SKM-1 (cell line): ENCODE results near the gene MYH11.
"Not testable (repeated sequence)": the region's sequence is repeated elsewhere in the genome, so short reads cannot be mapped to it uniquely, and the experiment has no call there.

ENCODE experiments used
- DNase-seq: peaks from one replicate; lab custom pipeline; 2025; ENCODE audit not compliant: unreplicated experiment; lab: John Stamatoyannopoulos, UW

The MYH11 gene

DNA sequence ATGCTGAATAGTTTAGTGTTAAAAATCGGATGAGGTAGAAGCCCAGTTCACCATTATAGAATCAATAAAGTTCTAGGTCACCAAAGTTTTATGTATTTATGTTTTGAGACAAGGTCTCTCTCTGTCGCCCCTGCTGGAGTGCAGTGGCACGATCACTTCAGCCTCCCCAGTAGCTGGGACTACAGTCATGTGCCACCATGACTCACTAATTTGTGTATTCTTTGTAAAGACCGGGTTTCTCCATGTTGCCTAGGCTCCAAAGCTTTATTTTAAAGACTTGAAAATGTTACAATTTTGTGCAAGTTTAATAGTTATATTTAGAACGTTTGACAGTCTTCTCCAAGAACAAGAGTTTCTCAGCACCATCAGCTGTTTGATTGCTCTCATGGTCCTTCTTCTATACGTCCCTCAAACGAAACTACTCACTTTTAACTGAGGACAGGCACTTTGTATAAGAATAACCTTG is 174.7 kb downstream of the MYH11 start:
- DNase-seq, result peak; percentile 3

DNA sequence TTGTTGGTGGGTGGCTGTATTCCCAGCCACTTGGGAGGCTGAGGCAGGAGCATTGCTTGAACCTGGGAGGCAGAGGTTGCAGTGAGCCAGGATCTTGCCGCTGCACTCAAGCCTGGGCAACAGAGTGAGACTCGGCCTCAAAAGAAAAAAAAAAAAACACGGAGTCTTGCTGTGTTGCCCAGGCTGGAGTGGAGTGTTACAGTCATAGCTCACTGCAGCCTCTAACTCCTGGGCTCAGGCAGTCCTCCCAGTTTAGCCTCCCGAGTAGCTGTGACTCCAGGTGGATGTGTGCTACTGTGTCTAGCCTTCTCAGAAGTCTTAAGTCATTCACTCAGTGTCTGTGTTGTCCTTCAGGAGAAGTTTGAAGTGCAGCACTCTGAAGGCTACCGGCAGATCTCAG is 179.4 kb downstream of the MYH11 start:
- no peak for DNase-seq

DNA sequence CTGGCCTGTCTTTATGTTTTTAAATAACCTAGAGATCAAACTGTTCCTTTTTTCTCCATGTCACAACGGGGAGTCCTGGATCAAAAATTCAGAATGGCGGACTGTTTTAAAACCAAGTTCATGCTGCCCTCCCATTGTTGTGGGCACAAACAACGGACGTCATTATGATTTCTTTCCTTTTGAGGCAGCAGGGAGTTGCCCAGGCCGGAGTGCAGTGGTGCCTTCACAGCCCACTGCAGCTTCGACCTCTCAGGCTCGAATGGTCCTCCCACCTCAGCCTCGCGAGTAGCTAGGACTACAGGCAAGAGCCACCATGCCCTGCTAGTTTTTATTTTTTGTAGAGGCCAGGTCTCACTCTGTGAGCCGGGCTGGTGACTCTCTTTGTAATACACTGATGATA is 180.3 kb downstream of the MYH11 start:
- DNase-seq, result no peak

DNA sequence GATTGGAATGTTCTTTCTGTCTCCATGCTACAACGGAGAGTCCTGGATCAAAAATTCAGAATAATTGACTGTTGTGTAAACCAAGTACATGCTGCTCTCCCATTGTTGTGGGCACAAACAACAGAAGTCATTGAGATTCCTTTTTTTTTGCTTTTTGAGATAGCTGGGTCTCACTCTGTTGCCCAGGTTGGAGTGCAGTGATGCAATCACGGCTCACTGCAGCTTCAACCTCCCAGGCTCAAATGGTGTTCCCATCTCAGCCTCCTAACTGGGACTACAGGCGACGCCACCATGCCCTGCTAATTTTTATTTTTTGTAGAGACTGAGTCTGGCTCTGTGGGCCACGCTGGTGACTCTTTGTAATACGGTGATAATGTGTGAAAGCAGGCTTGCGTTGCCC is 182.3 kb downstream of the MYH11 start:
- no peak for DNase-seq

GRCh38 chr16:15672514-15673167 is 184.2 kb downstream of the MYH11 start:
- DNase-seq, result peak; percentile 91

- not testable (repeated sequence) for DNase-seq
Observed at GRCh38 chr16:15672127-15672513, 184.7 kb downstream of the MYH11 start.

DNA sequence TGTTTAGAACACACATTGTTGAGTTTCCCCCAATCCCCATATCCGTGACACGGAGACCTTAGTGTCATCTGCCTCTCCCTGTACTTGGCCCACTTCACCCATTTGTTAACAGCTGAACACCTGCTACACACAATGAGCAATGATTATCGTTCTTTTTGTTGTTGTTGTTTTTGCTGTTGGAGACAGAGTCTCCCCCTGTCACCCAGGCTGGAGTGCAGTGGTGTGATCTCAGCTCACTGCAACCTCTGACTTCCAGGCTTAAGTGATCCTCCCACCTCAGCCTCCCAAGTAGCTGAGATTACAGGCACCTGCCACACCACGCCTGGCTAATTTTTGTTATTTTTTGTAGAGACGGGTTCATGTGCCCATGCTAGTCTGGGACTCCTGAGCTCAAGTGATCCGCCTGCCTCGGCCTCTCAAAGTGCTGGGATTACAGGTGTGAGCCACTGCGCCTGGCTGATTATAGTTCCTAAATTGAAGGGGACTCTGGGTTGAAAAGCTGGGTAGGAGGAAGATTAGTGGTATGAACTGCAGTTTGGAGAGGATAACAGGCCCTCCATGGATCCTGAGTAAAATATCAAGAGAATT is 185.2 kb downstream of the MYH11 start:
- DNase-seq, result no peak

DNA sequence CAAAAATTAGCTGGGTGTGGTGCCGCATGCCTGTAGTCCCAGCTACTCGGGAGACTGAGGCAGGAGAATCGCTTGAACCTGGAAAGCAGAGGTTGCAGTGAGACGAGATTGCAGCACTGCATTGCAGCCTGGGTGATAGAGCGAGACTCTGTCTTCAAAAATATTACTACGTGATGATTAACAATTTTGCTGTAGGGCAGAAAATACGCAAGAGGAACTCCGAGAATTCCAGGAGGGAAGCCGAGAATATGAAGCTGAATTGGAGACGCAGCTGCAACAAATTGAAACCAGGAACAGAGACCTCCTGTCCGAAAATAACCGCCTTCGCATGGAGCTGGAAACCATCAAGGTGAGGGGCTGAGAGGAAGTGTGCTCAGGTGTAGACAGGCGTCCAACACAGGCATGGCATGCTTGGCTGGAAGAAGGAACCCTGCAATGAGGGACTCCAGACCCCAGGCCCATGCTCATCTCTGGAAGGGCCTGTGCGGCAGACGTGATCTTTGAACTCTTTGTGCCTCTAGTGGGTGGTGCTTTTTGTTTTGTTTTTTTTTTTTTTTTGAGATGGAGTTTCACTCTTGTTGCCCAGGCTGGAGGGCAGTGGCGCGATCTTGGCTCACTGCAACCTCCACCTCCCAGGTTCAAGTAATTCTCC is 189.6 kb downstream of the MYH11 start:
- DNase-seq, result no peak

DNA sequence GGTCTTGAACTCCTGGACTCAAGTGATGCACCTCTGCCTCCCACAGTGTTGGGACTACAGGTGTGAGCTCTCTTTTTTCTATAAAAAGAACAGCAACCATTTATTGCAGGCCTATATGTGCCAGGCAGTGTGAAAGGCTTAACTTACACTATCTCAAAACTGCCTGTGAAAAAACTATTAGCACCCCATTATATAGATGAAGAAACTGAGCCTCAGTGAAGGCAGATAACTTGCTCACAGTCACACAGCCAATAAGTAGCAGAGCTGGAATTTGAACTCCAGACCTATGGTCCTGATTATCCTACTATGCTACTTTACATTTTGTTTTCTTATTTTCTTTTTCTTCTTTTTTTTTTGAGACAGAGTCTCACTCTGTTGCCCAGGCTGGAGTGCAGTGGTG is 191.7 kb downstream of the MYH11 start:
- DNase-seq, result no peak

- DNase-seq, result no peak
Observed at GRCh38 chr16:15660203-15660601, 196.6 kb downstream of the MYH11 start.

DNA sequence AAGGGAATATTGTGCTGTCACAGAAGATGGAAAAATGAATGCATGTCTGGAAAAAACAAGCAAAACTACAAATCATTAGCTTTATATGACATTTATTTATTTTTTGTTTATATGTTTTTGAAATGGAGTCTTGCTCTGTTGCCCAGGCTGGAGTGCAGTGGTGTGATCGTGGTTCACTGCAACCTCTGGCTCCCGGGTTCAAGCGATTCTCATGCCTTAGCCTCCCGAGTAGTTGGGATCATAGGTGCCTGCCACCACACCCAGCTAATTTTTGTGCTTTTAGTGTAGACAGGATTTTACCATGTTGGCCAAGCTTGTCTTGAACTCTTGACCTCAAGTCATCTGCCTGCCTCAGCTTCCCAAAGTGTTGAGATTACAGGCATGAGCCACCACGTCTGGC is 198.3 kb downstream of the MYH11 start:
- DNase-seq, result no peak

DNA sequence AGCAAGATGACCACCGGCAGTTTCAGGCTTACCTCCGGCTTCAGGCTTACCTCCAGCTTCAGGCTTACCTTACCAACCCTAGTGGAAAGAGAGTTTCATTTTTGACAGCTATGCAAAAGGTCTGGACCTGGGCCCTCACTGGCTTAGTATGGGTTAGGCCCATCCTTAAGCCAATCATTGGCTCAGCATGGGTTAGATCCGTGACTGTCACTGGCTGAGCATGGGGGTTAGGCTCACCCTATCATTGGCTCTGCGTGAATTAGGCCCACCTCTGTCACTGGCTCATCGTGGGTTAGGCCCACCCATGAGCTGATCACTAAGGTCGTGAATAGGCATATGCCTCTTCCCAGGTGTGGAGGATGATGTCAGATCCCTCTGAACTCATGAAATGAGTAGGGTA is 198.7 kb downstream of the MYH11 start:
- DNase-seq, result no peak

DNA sequence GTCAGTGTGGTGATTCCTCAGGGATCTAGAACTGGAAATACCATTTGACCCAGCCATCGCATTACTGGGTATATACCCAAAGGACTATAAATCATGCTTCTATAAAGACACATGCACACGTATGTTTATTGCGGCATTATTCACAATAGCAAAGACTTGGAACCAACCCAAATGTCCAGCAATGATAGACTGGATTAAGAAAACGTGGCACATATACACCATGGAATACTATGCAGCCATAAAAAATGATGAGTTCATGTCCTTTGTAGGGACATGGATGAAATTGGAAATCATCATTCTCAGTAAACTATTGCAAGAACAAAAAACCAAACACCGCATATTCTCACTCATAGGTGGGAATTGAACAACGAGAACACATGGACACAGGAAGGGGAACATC is 201.3 kb downstream of the MYH11 start:
- not testable (repeated sequence) for DNase-seq

- DNase-seq, result no peak
Observed at GRCh38 chr16:15654591-15654990, 202.2 kb downstream of the MYH11 start.

DNA sequence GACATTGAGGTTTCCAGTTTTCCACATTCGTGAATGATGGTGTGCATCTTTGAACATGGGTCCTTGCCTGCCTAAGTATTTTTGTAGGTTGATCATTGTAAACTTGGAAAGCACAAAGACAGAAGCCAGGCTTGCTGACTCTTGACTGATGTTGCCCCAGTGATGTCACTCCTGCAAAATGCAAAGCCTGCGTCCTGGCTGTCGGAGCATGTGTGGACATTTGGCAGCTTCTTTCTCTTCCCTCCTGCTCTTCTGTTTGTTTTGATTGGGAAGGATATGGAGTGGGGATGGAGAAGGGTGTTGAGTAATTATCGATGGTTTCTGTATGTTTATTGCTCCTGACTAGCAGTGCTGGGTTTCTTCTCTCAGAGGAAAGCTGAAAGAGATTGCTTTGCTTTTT is 203.6 kb downstream of the MYH11 start:
- no peak for DNase-seq
